Thyroid gland (tissue), 4 donors: Measurements from ENCODE around the gene KCP.

Source experiments
- CTCF ChIP-seq, 6 experiments: fragments of 200-600 bp in 3 of 6; fragments of 450-650 bp in 3 of 6; sonication (generic) in 3 of 6; IDR thresholded peaks; one replicate each; pipeline ENCODE4 v1.5.1; 2016 to 2019; ENCODE audit warnings: antibody characterized with exemption in 6 of 6, mild to moderate bottlenecking in 2 of 6, inconsistent platforms in 1 of 6, moderate library complexity in 1 of 6
- POLR2A ChIP-seq, 2 donors: fragments of 450-650 bp; IDR thresholded peaks; one replicate each; pipeline ENCODE4 v1.6.1; 2017; ENCODE audit warnings: antibody characterized with exemption in 2 of 2, mild to moderate bottlenecking in 2 of 2, moderate library complexity in 1 of 2

GRCh38 chr7:128841921-128842673 lies 68.4 kb downstream of the KCP start:
- TF ChIP-seq CTCF (IDR thresholded peaks at IDR 0.05) (peak; percentile 25 to 71 (median 39)), POLR2A (IDR thresholded peaks at IDR 0.05) (no peak)
